Airway epithelial cell (primary cell): Measurements from ENCODE around the gene CIDEB. TPM values are rescaled to one million over a fixed set of nuclear protein-coding genes. Genes with fewer than 3 reads are reported as not detected.

Source experiments
- total RNA-seq: library from RNA; depleted of rRNA; stranded (reverse); fragments of >200 nt; gene quantifications from 2 replicates; pipeline ENCODE4 v1.2.3, GENCODE V29; 2015

Gene CIDEB, protein sequence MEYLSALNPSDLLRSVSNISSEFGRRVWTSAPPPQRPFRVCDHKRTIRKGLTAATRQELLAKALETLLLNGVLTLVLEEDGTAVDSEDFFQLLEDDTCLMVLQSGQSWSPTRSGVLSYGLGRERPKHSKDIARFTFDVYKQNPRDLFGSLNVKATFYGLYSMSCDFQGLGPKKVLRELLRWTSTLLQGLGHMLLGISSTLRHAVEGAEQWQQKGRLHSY
- total RNA-seq: 2.2 and 2.7 TPM in 2 replicates

DNA sequence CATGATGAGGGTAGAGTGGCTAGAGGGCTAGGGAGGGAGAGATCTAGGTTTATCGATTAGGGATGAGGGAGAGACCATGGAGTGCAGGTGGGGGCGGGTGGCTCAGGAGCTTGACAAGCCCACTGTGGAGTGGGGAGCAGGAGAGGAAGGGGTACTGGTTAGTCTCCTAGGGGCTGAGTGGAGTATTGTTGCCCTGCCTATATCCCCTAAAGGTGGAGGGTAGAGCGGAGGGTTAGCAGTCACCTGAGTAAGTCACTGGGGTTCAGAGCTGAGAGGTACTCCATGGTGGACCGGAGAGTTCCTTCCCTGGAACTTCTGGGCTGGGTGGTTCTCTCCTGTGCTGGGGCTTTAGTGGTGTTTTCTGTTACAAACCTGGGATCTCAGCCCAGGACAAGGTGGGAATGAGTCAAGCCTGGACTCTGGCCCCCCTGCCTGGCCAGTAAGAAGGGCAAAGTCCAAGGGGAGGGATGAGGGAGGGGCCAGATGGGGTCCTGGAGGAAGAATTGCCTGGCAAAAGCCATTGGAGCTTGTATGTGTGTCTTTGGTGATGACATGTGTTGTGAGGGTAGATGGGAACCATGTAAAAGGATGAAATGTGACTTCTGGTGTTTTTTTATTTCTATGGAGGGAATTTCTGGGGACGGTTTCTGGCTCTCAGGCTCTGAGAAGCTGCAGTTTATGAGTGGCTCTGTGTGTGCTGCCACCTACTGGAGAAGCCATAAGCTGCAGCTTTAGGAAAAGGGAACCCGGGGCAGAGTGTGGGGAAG lies at the start of gene CIDEB:
Gene CIDEB (minus strand): TSS at position 403 of the 767 bp plus-strand sequence. CDS start 119 bp downstream, at position 284.

DNA sequence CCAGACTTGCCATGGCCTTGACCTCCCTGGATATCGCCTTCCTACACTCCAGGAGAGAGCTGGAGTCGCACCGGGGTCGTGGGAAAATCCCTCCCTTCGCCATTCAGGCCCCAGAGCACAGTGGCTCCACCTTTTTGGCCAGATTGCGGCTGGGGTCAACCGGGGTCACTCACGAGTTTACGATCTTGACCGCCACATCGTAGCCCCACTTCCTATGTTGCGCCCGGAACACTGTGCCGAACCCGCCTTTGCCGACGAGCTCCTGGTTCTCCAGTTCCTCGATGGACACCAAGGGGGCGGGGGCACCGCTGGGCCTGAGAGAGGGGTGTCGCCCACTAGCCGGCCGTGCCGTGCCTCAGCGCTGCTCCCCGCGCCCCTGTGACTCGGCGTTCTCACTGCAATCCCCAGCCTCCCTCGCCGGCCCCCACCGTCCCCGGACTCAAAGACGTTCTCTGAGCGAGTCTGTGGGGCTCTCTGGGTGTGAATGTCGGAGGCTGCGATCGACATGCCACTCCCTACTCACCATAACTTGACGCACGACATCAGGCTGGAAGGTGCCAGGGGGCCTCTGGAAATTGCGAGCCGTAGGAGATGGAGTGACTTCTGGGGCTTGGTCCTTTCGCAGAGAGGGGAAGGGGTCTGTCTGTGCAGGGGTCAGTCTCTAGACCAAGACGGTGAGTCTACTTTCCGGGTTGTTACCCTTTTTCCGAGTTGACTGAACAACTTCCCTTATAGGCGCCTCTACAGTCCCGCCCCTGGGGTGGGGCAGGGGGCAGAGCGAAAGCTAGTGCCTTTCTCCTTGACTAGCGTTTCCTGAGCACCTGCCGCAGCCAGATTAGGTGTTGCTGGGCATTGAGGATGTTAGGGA lies 31.7 kb upstream of the CIDEB start, which contains the start of gene RIPK3:
Gene RIPK3 (minus strand): TSS at position 708 of the 868 bp plus-strand sequence. CDS start 165 bp downstream, at position 543.

DNA sequence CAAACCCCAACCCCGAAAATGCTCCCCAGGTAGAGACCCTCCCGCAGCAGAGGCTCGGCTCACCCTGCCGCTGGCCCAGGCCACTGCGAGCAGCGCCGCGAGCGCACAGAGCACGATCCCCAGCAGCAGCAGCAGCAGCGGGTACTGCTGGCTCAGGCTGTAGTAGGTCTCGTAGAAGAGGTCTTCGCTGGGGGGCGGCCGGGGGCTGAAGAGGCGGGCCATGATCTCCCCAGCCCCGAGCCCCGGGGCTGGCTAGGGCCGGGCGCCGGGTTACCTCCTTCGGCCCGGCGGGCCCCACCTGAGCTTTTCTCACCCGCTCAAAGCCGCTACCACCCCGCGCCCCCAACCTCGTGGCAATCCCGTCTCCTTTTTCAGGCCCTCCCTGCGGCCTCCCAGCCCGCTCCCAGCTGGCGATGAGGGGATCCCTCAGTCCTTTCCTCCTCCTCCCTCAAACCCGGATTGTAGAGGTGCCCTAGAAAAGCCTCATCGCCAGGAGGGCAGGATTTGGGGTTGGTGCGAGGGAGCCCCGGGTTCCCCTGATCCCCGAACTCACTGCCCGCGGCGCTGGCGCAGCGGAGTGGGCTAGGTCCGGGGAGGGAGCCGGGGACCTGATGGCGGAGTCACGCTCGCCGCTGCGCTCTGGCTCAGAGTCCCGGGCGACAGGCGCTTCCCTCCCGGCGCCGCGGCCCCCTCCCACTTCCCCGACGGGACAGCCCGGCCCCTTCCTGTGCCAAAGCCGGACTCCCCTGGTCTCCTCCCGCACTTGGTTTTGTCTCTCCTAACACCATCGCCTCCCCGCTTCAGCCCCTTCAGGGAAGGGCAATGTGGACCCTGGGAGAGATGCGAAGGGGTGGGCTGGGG lies 26.9 kb upstream of the CIDEB start, which contains the start of gene ADCY4:
Gene ADCY4 (minus strand): TSS at position 641 of the 861 bp plus-strand sequence. CDS start 419 bp downstream, at position 222.

DNA sequence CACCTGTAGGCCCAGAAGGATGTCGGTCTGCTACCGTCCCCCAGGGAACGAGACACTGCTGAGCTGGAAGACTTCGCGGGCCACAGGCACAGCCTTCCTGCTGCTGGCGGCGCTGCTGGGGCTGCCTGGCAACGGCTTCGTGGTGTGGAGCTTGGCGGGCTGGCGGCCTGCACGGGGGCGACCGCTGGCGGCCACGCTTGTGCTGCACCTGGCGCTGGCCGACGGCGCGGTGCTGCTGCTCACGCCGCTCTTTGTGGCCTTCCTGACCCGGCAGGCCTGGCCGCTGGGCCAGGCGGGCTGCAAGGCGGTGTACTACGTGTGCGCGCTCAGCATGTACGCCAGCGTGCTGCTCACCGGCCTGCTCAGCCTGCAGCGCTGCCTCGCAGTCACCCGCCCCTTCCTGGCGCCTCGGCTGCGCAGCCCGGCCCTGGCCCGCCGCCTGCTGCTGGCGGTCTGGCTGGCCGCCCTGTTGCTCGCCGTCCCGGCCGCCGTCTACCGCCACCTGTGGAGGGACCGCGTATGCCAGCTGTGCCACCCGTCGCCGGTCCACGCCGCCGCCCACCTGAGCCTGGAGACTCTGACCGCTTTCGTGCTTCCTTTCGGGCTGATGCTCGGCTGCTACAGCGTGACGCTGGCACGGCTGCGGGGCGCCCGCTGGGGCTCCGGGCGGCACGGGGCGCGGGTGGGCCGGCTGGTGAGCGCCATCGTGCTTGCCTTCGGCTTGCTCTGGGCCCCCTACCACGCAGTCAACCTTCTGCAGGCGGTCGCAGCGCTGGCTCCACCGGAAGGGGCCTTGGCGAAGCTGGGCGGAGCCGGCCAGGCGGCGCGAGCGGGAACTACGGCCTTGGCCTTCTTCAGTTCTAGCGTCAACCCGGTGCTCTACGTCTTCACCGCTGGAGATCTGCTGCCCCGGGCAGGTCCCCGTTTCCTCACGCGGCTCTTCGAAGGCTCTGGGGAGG lies 3.1 kb upstream of the CIDEB start, which contains the start of gene LTB4R:
Gene LTB4R (plus strand): TSS at position 857 of the 959 bp plus-strand sequence. CDS start 4,150 bp downstream, outside the sequence.

DNA sequence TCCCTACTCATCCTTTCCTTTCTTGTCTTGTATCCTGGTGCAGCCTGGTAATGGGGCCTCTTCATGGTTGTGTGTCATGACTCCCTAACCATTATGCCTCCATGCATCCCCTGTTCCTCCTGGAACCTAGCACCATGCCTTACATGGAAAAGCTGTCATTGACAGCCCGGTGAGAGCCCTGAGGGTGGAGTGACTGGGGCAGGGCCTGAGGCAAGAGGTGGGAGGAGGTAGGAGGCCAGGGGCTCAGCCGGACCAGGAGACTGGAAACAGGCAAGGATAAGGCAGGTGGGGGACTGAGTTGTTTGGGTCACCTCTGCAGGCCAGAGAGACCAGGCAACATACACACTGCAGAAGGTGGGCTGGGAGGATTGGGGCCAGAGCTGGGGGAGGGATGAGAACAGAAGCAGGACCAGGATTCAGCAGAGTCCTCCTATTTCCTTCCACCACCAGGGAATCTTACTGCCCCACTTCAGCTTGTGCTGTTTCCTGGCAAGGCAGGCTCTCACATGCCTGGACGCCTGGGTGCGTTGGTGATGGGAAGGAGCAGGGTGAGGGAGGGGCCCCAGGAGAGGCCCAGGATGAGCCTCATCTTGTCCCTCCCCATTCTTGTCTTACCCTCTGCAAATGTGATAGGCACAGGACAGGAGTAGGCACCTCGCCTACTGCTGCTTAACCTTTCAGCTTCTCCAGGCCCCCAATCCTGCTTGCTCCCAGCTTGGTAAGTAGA lies 1.9 kb upstream of the CIDEB start, which contains the start of gene LTB4R2:
Gene LTB4R2 (plus strand): TSS at position 603 of the 727 bp plus-strand sequence. CDS start 525 bp downstream, outside the sequence.

DNA sequence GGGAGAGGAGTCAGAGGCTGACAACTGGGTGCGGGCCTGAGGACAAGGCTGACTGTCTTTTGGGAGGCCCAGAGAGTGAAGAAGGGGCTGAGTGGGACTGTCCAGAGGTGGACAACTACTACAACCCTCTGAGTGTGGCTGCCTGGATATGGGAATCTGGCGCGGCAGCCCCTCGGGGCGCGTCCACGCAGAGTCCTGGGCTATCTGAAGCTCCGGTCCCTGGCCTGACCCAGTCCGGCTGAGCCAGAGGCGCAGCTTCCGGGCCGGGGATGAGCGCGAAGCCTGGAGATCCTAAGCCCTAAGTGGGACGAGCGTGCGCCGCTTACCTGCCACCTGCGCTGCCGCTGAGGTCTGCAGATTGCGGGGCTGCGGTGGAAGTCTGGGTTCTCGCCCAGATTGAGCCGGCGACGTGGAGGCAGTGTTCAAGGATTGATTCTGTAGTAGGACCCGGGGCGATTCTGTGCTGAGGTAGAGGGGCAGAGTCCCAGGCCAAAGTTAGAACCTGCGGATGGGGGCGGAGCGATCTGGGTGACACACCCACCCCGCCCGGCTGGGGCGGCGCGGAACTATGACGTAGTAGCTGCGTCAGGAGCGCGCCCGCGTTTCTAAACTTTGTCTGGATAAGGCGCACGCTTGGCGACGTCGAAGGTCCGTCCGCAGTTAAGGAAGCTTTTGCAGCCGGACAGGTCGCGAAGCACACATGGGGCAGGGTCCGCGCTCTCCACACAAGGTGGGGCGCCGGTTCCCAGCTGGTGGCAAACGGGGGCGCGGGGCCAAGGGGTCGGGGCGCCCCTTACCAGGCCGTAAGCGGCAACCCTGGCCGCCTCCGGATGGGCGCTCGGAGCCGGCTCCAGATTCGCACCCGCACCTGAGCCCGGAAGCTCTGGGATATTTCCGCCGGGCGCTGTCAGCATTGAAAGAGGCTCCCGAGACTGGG lies 8.3 kb downstream of the CIDEB start, which contains the start of the genes DHRS1 and NOP9:
Gene DHRS1 (minus strand): TSS at position 526 of the 937 bp plus-strand sequence. CDS start 674 bp downstream, outside the sequence.
Gene NOP9 (plus strand): TSS at position 596 of the 937 bp plus-strand sequence. CDS start 105 bp downstream, at position 701.

DNA sequence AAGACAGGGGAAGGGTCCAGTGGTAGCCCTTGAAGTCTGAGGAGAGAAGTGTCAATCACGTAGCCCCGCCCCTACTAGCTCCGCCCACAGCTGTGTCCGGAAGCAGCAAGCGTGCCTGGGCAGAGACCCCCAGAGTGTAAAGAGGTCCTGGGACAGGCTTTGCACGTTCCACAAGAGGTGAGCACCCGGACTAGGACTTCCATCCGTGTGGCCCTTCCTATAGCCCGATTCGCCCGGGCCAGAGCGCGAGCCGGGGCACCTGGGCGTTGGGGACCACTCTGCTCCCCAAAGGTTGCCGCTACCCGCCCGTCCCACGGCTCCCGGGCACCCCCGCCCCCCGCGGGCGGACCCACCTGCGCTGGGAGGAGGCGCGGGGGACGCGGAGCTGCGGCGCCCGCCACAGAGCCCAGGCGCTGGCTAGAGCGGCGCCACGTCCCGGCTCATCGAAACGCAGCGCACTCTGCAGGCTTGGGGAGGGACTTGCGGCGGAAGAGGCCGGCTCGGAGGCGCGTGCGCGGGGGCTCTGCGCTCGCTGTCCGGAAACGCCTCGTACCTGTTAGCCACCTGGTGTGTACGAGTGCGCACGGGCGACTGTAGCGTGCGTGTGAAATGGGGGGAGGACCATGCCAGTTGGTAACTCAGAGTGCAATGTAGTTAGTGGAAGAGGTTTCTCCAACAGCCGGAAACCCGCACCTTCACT lies 36.5 kb downstream of the CIDEB start, which contains the start of gene RABGGTA:
Gene RABGGTA (minus strand): TSS at position 464 of the 700 bp plus-strand sequence. CDS start 482 bp downstream, outside the sequence.

DNA sequence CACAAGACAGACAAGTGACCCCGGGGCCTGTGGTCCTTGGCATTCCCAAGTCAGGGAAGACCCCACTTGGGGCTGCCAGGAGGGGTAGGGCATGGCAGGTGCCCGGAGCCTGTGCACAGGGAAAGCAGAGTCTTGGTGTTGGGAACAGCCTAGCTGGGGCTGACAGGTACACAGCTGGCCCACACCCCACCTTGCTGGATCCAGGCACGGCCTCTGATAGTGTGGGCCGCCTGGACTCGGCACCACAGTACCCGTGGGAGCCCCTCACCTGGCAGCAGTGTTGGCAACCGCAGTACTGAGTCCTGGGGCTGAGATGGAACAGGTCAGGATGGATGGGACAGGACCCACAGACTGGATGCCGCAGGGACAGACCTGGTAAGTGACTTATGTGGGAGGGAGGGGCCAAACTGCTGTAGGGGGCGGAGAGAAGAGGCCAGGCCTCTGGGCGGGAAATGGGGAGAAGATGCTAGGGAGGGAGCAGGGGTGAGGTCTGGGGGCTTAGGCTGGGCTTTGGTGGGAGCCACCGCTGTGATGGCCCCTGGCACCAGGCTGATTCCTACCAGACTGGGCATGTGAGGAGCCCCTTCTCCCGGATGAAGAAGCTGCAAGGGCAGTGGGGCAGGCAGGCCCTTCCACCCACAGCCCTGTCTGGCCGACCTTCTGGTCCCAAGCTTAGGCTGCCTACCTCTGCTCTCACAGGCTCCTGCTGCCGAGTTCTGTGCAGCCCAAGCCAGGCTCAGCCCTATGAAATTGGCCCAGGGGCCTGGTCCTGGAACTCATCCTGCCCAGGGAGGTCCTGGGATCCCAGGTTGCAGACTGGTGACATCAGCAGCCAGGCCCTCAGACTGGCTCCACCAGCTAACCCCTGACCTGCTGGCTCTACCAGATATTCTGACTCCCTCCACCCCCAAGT lies 44.7 kb downstream of the CIDEB start, which contains the start of gene TGM1:
Gene TGM1 (minus strand): TSS at position 357 of the 913 bp plus-strand sequence. CDS start 825 bp downstream, outside the sequence.

Other genes starting within 250 kb of the CIDEB start
- gene CPNE6, start 236.4 kb downstream of the CIDEB start, total RNA-seq: not detected in 2 replicates
- gene PCK2, start 213.7 kb downstream of the CIDEB start, total RNA-seq: 15.0 and 15.2 TPM in 2 replicates
- gene DCAF11, start 193.2 kb downstream of the CIDEB start, total RNA-seq: 37.3 and 48.1 TPM in 2 replicates
- 0.23 and 1.5 TPM in 2 replicates for gene NRL, start 193.0 kb downstream of the CIDEB start, total RNA-seq
- gene FITM1, start 177.3 kb downstream of the CIDEB start, total RNA-seq: not detected in 2 replicates
- 143 and 167 TPM in 2 replicates for gene PSME1, start 171.8 kb downstream of the CIDEB start, total RNA-seq
- 19.5 and 25.0 TPM in 2 replicates for gene EMC9, start 166.4 kb downstream of the CIDEB start, total RNA-seq
- gene PSME2, start 161.4 kb downstream of the CIDEB start, total RNA-seq: 54.1 and 80.0 TPM in 2 replicates
- 37.5 and 96.2 TPM in 2 replicates for gene RNF31, start 160.5 kb downstream of the CIDEB start, total RNA-seq
- gene IRF9, start 146.7 kb downstream of the CIDEB start, total RNA-seq: 10.6 and 14.6 TPM in 2 replicates
- 20.7 and 24.2 TPM in 2 replicates for gene REC8, start 135.9 kb downstream of the CIDEB start, total RNA-seq
- gene IPO4, start 119.2 kb downstream of the CIDEB start, total RNA-seq: 69.6 and 70.8 TPM in 2 replicates
- gene TM9SF1, start 112.5 kb downstream of the CIDEB start, total RNA-seq: 46.4 and 51.1 TPM in 2 replicates
- gene TSSK4, start 102.3 kb downstream of the CIDEB start, total RNA-seq: not detected in 2 replicates
- gene CHMP4A, start 94.5 kb downstream of the CIDEB start, total RNA-seq: 60.7 and 77.1 TPM in 2 replicates
- 11.5 and 12.0 TPM in 2 replicates for gene MDP1, start 91.9 kb downstream of the CIDEB start, total RNA-seq
- 243 and 248 TPM in 2 replicates for gene NEDD8, start 75.6 kb downstream of the CIDEB start, total RNA-seq
- gene GMPR2, start 75.0 kb downstream of the CIDEB start, total RNA-seq: 30.3 and 45.9 TPM in 2 replicates
- gene TINF2, start 65.4 kb downstream of the CIDEB start, total RNA-seq: 52.2 and 64.4 TPM in 2 replicates
- gene TGM1, start 44.8 kb downstream of the CIDEB start, total RNA-seq: 229 and 247 TPM in 2 replicates
- gene RABGGTA, start 36.4 kb downstream of the CIDEB start, total RNA-seq: 58.5 and 80.3 TPM in 2 replicates
- 82.6 and 85.4 TPM in 2 replicates for gene DHRS1, start 8.2 kb downstream of the CIDEB start, total RNA-seq
- gene NOP9, start 8.1 kb downstream of the CIDEB start, total RNA-seq: 20.7 and 32.6 TPM in 2 replicates
- gene LTB4R2, start 2.2 kb upstream of the CIDEB start, total RNA-seq: 55.2 and 59.3 TPM in 2 replicates
- 7.7 and 16.1 TPM in 2 replicates for gene LTB4R, start 3.5 kb upstream of the CIDEB start, total RNA-seq
- 0.85 and 1.6 TPM in 2 replicates for gene ADCY4, start 27.1 kb upstream of the CIDEB start, total RNA-seq
- 5.4 and 6.0 TPM in 2 replicates for gene RIPK3, start 32.0 kb upstream of the CIDEB start, total RNA-seq
- gene NFATC4, start 60.2 kb upstream of the CIDEB start, total RNA-seq: 24.3 and 29.6 TPM in 2 replicates
- gene NYNRIN, start 91.0 kb upstream of the CIDEB start, total RNA-seq: 16.4 and 21.9 TPM in 2 replicates
- 0.56 and 1.1 TPM in 2 replicates for gene CBLN3, start 121.7 kb upstream of the CIDEB start, total RNA-seq
- 60.4 and 66.9 TPM in 2 replicates for gene KHNYN, start 122.0 kb upstream of the CIDEB start, total RNA-seq
- gene SDR39U1, start 134.8 kb upstream of the CIDEB start, total RNA-seq: 17.0 and 34.2 TPM in 2 replicates
- not detected in 2 replicates for gene CMA1, start 200.3 kb upstream of the CIDEB start, total RNA-seq